ENCODE measurements around the gene UBB.

- TF ChIP-seq CTCF (IDR thresholded peaks at IDR 0.05; ENCODE audit: poor library complexity, severe bottlenecking) (no peak), EP300 (conservative IDR thresholded peaks at IDR 0.05; ENCODE audit: poor library complexity, severe bottlenecking) (no peak), EZH2 (IDR thresholded peaks at IDR 0.05; ENCODE audit: borderline replicate concordance, insufficient read depth, low read length, poor library complexity, severe bottlenecking) (no peak), TAF1 (IDR thresholded peaks at IDR 0.05; ENCODE audit: low read depth) (no peak), POLR2AphosphoS5 (IDR thresholded peaks at IDR 0.05) (no peak), RAD21 (conservative IDR thresholded peaks at IDR 0.05) (no peak), SMC3 (conservative IDR thresholded peaks at IDR 0.05; ENCODE audit: poor library complexity) (no peak)
Observed at GRCh38 chr17:16364625-16365024, 16.3 kb upstream of the UBB start.
